NB4 (cell line): ENCODE results near the gene PIP.
"Not testable (repeated sequence)": the region's sequence is repeated elsewhere in the genome, so short reads cannot be mapped to it uniquely, and the experiment has no call there.

Source experiments
- POLR2A ChIP-seq: IDR thresholded peaks from 2 replicates; pipeline ENCODE4 v1.6.1; 2011; ENCODE audit warnings: mild to moderate bottlenecking; ENCODE audit not compliant: insufficient read length; ENCODE audit errors: extremely low read depth
- TF ChIP-seq, protein P1 (sequence below): IDR thresholded peaks from one replicate; pipeline ENCODE4 v1.5.1; 2012; ENCODE audit warnings: low read depth, low read length
- TF ChIP-seq, protein P2 (sequence below): IDR thresholded peaks from 2 replicates; pipeline ENCODE4 v1.6.1; 2011; ENCODE audit warnings: low read depth, low read length

DNA sequence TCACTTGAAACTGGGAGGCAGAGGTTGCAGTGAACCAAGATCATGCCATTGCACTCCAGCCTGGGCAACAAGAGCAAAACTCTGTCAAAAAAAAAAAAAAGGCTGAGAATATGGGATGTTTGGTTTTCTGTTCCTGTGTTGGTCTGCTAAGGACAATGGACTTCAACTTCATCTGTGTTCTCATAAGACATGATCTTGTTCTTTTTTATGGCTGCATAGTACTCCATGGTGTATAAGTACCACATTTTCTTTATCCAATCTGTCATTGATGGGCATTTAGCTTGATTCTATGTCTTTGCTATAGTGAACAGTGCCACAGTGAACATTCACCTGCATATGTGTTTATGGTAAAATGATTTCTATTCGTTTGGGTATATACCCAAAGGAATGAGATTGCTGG, 32.3 kb upstream of the PIP start:
- TF ChIP-seq, protein P1, sequence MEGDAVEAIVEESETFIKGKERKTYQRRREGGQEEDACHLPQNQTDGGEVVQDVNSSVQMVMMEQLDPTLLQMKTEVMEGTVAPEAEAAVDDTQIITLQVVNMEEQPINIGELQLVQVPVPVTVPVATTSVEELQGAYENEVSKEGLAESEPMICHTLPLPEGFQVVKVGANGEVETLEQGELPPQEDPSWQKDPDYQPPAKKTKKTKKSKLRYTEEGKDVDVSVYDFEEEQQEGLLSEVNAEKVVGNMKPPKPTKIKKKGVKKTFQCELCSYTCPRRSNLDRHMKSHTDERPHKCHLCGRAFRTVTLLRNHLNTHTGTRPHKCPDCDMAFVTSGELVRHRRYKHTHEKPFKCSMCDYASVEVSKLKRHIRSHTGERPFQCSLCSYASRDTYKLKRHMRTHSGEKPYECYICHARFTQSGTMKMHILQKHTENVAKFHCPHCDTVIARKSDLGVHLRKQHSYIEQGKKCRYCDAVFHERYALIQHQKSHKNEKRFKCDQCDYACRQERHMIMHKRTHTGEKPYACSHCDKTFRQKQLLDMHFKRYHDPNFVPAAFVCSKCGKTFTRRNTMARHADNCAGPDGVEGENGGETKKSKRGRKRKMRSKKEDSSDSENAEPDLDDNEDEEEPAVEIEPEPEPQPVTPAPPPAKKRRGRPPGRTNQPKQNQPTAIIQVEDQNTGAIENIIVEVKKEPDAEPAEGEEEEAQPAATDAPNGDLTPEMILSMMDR = not testable (repeated sequence)
- TF ChIP-seq POLR2A = not testable (repeated sequence)
- TF ChIP-seq, protein P2, sequence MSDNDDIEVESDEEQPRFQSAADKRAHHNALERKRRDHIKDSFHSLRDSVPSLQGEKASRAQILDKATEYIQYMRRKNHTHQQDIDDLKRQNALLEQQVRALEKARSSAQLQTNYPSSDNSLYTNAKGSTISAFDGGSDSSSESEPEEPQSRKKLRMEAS = not testable (repeated sequence)
